K562 (cell line): ENCODE data around the gene TIMP2. TPM values are rescaled to one million over a fixed set of nuclear protein-coding genes. Genes with fewer than 3 reads are reported as not detected.

Source experiments
- ATAC-seq: fragments of 200-7000 bp; cut with Tn5 transposase; 3 replicates; pipeline ENCODE4 v1.9.1; 2020; ENCODE audit warnings: moderate library complexity
- BruUV-seq: library from RNA; stranded (reverse); fragments of 400-500 nt; replicated peaks from 2 replicates; lab custom pipeline; 2021; lab: Mats Ljungman, UMichigan
- CTCF ChIA-PET: fragments of 300-600 bp; formaldehyde crosslinking; extraction: SDS; loops from one replicate; lab custom pipeline; 2021; ENCODE audit warnings: low intra/inter-chr PET ratio; lab: Yijun Ruan, JAX
- POLR2A ChIA-PET: fragments of 300-600, 350-650 bp; sonication (Branson Sonifier 250); formaldehyde crosslinking; extraction: SDS; loops from one replicate; lab custom pipeline; 2021; ENCODE audit warnings: antibody characterized with exemption, inconsistent platforms; lab: Yijun Ruan, JAX
- DNase-seq, 4 experiments: peaks; one replicate each; pipeline versions ENCODE4 v3.0.0 to v3.0.0-alpha.2; 2011 to 2018; ENCODE audit warnings: low spot score in 3 of 4, mixed read lengths in 3 of 4; ENCODE audit errors: extremely low read depth in 1 of 4
- FAIRE-seq: peaks from 2 replicates; lab custom pipeline; 2011; peaks lifted over from hg19 to GRCh38; lab: Jason Lieb, UNC
- H2AFZ ChIP-seq: 2 replicates; pipeline ENCODE4 v1.6.0; 2011; ENCODE audit warnings: low read depth, low read length, control low read depth, inconsistent platforms
- H3K27ac ChIP-seq: fragments of 200-600 bp; 3 replicates; pipeline ENCODE4 v1.8.0; 2011; ENCODE audit warnings: low read depth, mild to moderate bottlenecking, control low read depth, inconsistent platforms, low read length, moderate library complexity, mixed read lengths; ENCODE audit errors: extremely low read depth
- H3K27me3 ChIP-seq, 2 experiments: fragments of 300-600 bp in 1 of 2; 2 replicates in 1 of 2; 3 replicates in 1 of 2; pipeline versions ENCODE4 v1.6.0 to v1.8.0; 2011; ENCODE audit warnings: inconsistent platforms in 2 of 2, low read length in 2 of 2, mild to moderate bottlenecking in 1 of 2, mixed read lengths in 1 of 2, moderate library complexity in 1 of 2; ENCODE audit not compliant: control insufficient read depth in 2 of 2, insufficient read depth in 2 of 2
- H3K36me3 ChIP-seq: fragments of 300-600 bp; 3 replicates; pipeline ENCODE4 v1.8.0; 2011; ENCODE audit warnings: mild to moderate bottlenecking, low read length, inconsistent platforms; ENCODE audit not compliant: control insufficient read depth, insufficient read depth
- H3K4me1 ChIP-seq, 2 experiments: fragments of 200-600 bp in 1 of 2; replicated peaks in 1 of 2; 2 replicates in 1 of 2; 3 replicates in 1 of 2; pipeline versions ENCODE4 v1.5.1 to v1.8.0; 2011; ENCODE audit warnings: inconsistent platforms in 2 of 2, low read length in 2 of 2, mild to moderate bottlenecking in 1 of 2, mixed read lengths in 1 of 2, moderate library complexity in 1 of 2; ENCODE audit not compliant: control insufficient read depth in 2 of 2, insufficient read depth in 2 of 2
- H3K4me2 ChIP-seq: 2 replicates; pipeline ENCODE4 v1.6.1; 2011; ENCODE audit warnings: low read length, control low read depth, inconsistent platforms, mixed read lengths; ENCODE audit not compliant: insufficient read depth
- H3K4me3 ChIP-seq: fragments of 200-600 bp; sonication (generic), shearing (Covaris generic); 2 replicates; pipeline ENCODE4 v1.5.1; 2016; ENCODE audit warnings: control low read depth, inconsistent platforms
- H3K79me2 ChIP-seq: fragments of 200-600 bp; 3 replicates; pipeline ENCODE4 v1.8.0; 2011; ENCODE audit warnings: low read length, inconsistent platforms; ENCODE audit not compliant: control insufficient read depth, insufficient read depth
- H3K9ac ChIP-seq, 2 experiments: 2 replicates each; pipeline versions ENCODE4 v1.6.0 to v1.6.1; 2011; ENCODE audit warnings: low read depth in 2 of 2, low read length in 2 of 2, control low read depth in 1 of 2, inconsistent platforms in 1 of 2, mild to moderate bottlenecking in 1 of 2, mixed read lengths in 1 of 2; ENCODE audit not compliant: insufficient read depth in 1 of 2
- H3K9me1 ChIP-seq: one replicate; pipeline ENCODE4 v1.6.0; 2011; ENCODE audit warnings: inconsistent platforms, mild to moderate bottlenecking, low read length, moderate library complexity; ENCODE audit not compliant: control insufficient read depth, insufficient read depth
- H3K9me3 ChIP-seq: replicated peaks from 2 replicates; pipeline ENCODE4 v1.5.1; 2011; ENCODE audit warnings: low read depth, low read length, inconsistent platforms; ENCODE audit not compliant: control insufficient read depth, insufficient read depth
- H4K20me1 ChIP-seq: replicated peaks from 2 replicates; pipeline ENCODE4 v1.6.1; 2011; ENCODE audit warnings: low read length, inconsistent platforms, mixed read lengths; ENCODE audit not compliant: control insufficient read depth, insufficient read depth
- NRF1 ChIP-seq, 2 experiments: fragments of 450-650 bp; IDR thresholded peaks in 1 of 2; conservative IDR thresholded peaks in 1 of 2; 2 replicates each; pipeline ENCODE4 v1.6.1; 2014; ENCODE audit warnings: mild to moderate bottlenecking in 2 of 2
- ZBTB7A ChIP-seq: IDR thresholded peaks from 2 replicates; pipeline ENCODE4 v1.6.1; 2011; ENCODE audit warnings: low read depth, mild to moderate bottlenecking, low read length, moderate library complexity, borderline replicate concordance; ENCODE audit not compliant: control insufficient read depth
- WGBS: fragments of 100-300 bp; shearing (Covaris generic); methylation state at CpG from one replicate; pipeline ENCODE4 v1.1.6; 2016; ENCODE audit warnings: low coverage, mixed read lengths; ENCODE audit not compliant: insufficient coverage; ENCODE audit errors: missing lambda C conversion rate; 5-methylcytosine and 5-hydroxymethylcytosine counted together
- in situ Hi-C: fragments of 300-500 bp; cut with MboI; formaldehyde crosslinking; loops from 4 replicates; pipeline ENCODE4 v1.15.0; 2018; ENCODE audit warnings: inconsistent platforms, mixed read lengths
- intact Hi-C: fragments of 100-400 bp; cut with micrococcal nuclease; formaldehyde crosslinking; loops from 2 replicates; pipeline ENCODE4 v1.14.2; 2022
- polyA plus RNA-seq, 8 experiments: library from polyadenylated mRNA; depleted of rRNA in 4 of 8; stranded (reverse) in 5 of 8; unstranded in 3 of 8; fragments of >200 nt; fragmentation: Nextera tagmentation in 2 of 8; fragmentation: Illumina TruSeq in 1 of 8; extraction: Ambion mirVana in 2 of 8; extraction: Trizol in 1 of 8; gene quantifications; 2 replicates each; pipeline versions ENCODE4 v1.2.1 to v1.2.3, GENCODE V29; 2011 to 2014; ENCODE audit warnings: inconsistent platforms in 1 of 8, missing spikeins in 1 of 8
- total RNA-seq, 7 experiments: library from RNA; depleted of rRNA in 6 of 7; stranded (reverse); fragments of >200 nt in 6 of 7; fragmentation: Illumina TruSeq in 2 of 7; extraction: Trizol in 2 of 7; gene quantifications; 2 replicates each; pipeline versions ENCODE4 v1.2.1 to v1.2.3, GENCODE V29; 2011 to 2021; ENCODE audit warnings: low replicate concordance in 1 of 7

The TIMP2 gene
- total and polyA plus RNA-seq, 9 of the 15 experiments (the other 6 are each of a cell fraction or from before 2014, with no cell fraction given) = 0.55 TPM; not detected in 8

DNA sequence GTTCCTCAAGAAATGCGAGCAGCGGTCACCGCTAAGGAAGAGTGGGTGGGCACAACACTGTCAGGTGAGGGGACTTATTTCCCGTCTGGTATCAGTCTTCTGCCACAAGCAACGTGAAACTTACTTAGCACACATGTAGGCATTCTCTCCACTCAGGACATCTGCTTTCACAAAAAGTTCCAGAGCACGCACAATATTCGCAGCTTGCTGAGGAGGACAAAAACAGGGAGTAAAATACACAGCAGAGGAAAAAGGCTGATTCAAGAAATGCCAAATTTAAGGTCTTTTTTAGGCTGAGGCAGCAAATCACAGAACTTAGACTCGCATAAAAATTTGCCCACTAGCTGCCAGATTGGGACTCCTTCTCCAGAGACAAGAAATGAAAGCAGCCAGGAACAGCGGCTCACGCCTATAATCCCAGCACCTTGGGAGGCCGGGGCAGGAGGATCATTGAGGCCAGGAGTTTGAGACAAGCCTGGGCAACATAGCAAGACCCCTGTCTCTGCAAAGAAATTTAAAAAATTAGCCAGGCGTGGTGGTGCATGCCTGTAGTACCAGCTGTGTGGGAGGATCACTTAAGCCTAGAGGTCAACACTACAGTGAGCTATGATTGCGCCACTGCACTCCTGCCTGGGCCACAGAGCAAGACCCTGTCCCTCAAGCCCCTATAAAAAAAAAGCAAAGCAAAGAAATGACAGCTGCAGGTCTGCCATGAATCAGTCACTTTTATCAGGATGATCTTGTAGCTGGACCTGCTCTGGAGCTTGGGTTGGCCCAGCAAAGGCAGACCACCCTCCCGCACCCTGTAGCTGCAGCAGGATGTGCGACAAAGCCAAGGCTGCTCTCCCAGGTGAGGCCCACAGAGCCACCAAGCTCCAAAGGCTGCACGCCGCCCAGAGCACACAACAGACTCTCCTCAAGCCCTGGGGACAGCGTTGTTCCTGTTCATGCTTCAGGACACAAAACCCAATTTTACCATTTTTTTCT lies 105.1 kb downstream of the TIMP2 start (continued):
- no peak for TF ChIP-seq NRF1 (conservative IDR thresholded peaks at IDR 0.05 in 1 of 2, IDR thresholded peaks at IDR 0.05 in 1 of 2)

GRCh38 chr17:78819402-78819801 lies 105.8 kb downstream of the TIMP2 start:
- POLR2A ChIA-PET = interaction anchor here (0.5 to 1.8 kb wide), 6 partner anchors 9 to 34 kb away, joined by 3 to 5 read pairs (median 3); no protein-coding TSS in a partner anchor
- H3K79me2 ChIP-seq = peaks cover 7% of the 10 kb centered on the region; the same call in 1 of the 3 replicates
- WGBS = 87% methylated on average over 8 of the region's 8 CpGs
- DNase-seq (no peak), FAIRE-seq (no peak), ATAC-seq (no peak)
- H2AFZ ChIP-seq = no peak overlapping the region
- peaks cover 91% of the 10 kb centered on the region for H3K36me3 ChIP-seq
- CTCF ChIA-PET = no interaction called here
- H3K4me1 ChIP-seq = peaks cover 4 to 5% of the 10 kb centered on the region in 2 experiments; a peak in 4 of 5 replicates
- H3K4me3 ChIP-seq = no peak overlapping the region
- H3K9me1 ChIP-seq = no peaks in the 10 kb centered on the region
- H3K27me3 ChIP-seq = no peaks in the 10 kb centered on the region
- H3K4me2 ChIP-seq = no peak overlapping the region; the same call in 1 of the 2 replicates
- H3K9me3 ChIP-seq = no peaks in the 10 kb centered on the region
- in situ Hi-C loops = no loop called here
- no peak overlapping the region for H3K9ac ChIP-seq
- H3K27ac ChIP-seq = peak overlapping the region; percentile 20; the same call in 1 of the 3 replicates
- intact Hi-C loops = no loop called here
- no TSS peak for BruUV-seq
- H4K20me1 ChIP-seq = peaks cover 12% of the 10 kb centered on the region; the same call in 1 of the 2 replicates
- no peak for TF ChIP-seq ZBTB7A
